GM19455 (cell line): ENCODE measurements around the gene LYST.
"Not testable (repeated sequence)": the region's sequence is repeated elsewhere in the genome, so short reads cannot be mapped to it uniquely, and the experiment has no call there.

ENCODE experiments used
- ATAC-seq: cut with Tn5 transposase; IDR thresholded peaks from one replicate; pipeline ENCODE4 v1.9.1; 2021; ENCODE audit not compliant: unreplicated experiment

LYST gene

GRCh38 chr1:235823684-235824083 lies 43.0 kb downstream of the LYST start:
- ATAC-seq: no peak

GRCh38 chr1:235822685-235823084 lies 44.0 kb downstream of the LYST start:
- no peak for ATAC-seq

- ATAC-seq: no peak
Measured at GRCh38 chr1:235821361-235821981, 45.2 kb downstream of the LYST start.

- no peak for ATAC-seq
Measured at GRCh38 chr1:235820061-235820460, 46.6 kb downstream of the LYST start.

GRCh38 chr1:235818632-235819136 lies 48.0 kb downstream of the LYST start:
- no peak for ATAC-seq

GRCh38 chr1:235817101-235817728 lies 49.5 kb downstream of the LYST start:
- ATAC-seq: no peak

- ATAC-seq: no peak
Measured at GRCh38 chr1:235809688-235810397, 56.9 kb downstream of the LYST start.

GRCh38 chr1:235808223-235808622 lies 58.5 kb downstream of the LYST start:
- ATAC-seq: no peak

GRCh38 chr1:235806123-235806522 lies 60.6 kb downstream of the LYST start:
- ATAC-seq: no peak

GRCh38 chr1:235802573-235803346 lies 63.9 kb downstream of the LYST start:
- no peak for ATAC-seq

GRCh38 chr1:235799264-235799663 lies 67.4 kb downstream of the LYST start:
- ATAC-seq: no peak

- no peak for ATAC-seq
Measured at GRCh38 chr1:235791532-235792060, 75.1 kb downstream of the LYST start.

- ATAC-seq: no peak
Measured at GRCh38 chr1:235790123-235790522, 76.6 kb downstream of the LYST start.

GRCh38 chr1:235786227-235786898 lies 80.3 kb downstream of the LYST start:
- not testable (repeated sequence) for ATAC-seq

GRCh38 chr1:235784950-235785349 lies 81.8 kb downstream of the LYST start:
- no peak for ATAC-seq

- ATAC-seq: no peak
Measured at GRCh38 chr1:235783148-235783776, 83.4 kb downstream of the LYST start.

GRCh38 chr1:235782601-235783000 lies 84.1 kb downstream of the LYST start:
- no peak for ATAC-seq

GRCh38 chr1:235781807-235782206 lies 84.9 kb downstream of the LYST start:
- no peak for ATAC-seq

- no peak for ATAC-seq
Measured at GRCh38 chr1:235779770-235780169, 86.9 kb downstream of the LYST start.

GRCh38 chr1:235776396-235776795 lies 90.3 kb downstream of the LYST start:
- ATAC-seq: no peak
